ENCODE measurements around the gene ARHGEF38.

ARHGEF38 gene

DNA sequence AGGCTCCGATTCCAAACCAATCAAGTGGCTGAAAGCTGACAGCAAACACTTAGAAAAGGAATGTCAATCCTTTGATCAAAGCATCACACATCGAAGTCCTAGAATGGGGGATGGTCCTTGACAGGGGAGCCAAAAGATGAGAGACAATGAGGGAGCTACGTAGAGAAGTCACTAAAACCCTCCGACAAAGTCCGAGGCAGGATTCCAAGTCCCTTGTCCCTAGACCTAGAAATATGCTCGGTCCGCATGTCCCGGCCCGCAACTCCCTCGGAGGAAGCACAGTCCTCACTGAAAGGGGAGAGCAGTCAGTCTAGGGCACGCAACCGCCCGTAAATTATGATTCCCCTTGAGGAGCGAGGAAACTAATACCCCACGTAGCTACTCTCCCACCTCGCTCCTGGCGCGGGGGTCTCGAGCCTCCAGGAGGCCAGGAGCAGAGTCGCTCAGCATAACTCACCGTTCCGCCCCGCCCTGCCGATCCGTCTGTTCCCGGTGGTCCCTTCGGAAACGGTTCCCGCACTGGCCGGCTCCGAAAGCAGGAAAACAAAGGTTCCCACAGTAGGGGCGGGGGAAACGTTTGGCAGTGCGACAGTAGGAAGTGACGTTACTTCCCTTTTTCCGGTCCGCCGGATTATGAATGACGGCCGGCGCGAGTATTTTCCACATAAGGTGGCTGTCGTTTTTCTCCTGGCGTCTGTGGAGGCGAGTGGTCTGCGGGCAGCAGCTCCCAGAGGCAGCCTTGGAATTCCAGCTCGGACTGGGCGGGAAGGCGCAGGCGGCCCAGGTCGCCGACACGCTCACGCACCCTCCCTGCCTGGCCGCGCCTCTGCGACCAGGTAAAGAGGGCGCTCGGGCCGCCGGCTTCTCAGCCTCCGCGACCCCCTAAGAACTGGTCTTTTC lies 156.0 kb downstream of the ARHGEF38 start, which contains the start of the genes GSTCD and INTS12 (continued):
- TF ChIP-seq ZNF791 (tag by site-specific recombination; IDR thresholded peaks at IDR 0.05) (no peak), GLIS1 (tag by site-specific recombination; IDR thresholded peaks at IDR 0.05) (peak; percentile 90), ZNF664 (tag by site-specific recombination; IDR thresholded peaks at IDR 0.05) (0 out of 2 replicates have a peak, but pooled peaks have one; percentile 53), HIC1 (tag by site-specific recombination; IDR thresholded peaks at IDR 0.05) (no peak), ZSCAN30 (tag by site-specific recombination; IDR thresholded peaks at IDR 0.05) (peak; percentile 99), ZNF580 (tag by site-specific recombination; IDR thresholded peaks at IDR 0.05) (peak; percentile 94), ZNF677 (tag by site-specific recombination; IDR thresholded peaks at IDR 0.05) (0 out of 2 replicates have a peak, but pooled peaks have one; percentile 14), ZBTB11 (tag by site-specific recombination; conservative IDR thresholded peaks at IDR 0.05; ENCODE audit: low read depth) (peak; percentile 99), EGR2 (tag by site-specific recombination; IDR thresholded peaks at IDR 0.05; ENCODE audit: low read depth) (no peak; the same call in none of the 2 replicates), ZBTB17 (tag by site-specific recombination; IDR thresholded peaks at IDR 0.05) (peak; percentile 90), ZNF629 (tag by site-specific recombination; IDR thresholded peaks at IDR 0.05) (peak; percentile 93), ZNF133 (tag by site-specific recombination; IDR thresholded peaks at IDR 0.05) (no peak), ZNF24 (tag by site-specific recombination; IDR thresholded peaks at IDR 0.05) (peak; percentile 96), ZNF239 (tag by site-specific recombination; IDR thresholded peaks at IDR 0.05) (peak; percentile 64; the same call in 1 of the 2 replicates), ZSCAN16 (tag by site-specific recombination; IDR thresholded peaks at IDR 0.05) (peak; percentile 34; the same call in 1 of the 2 replicates), ZNF514 (tag by site-specific recombination; IDR thresholded peaks at IDR 0.05) (no peak), ZNF837 (tag by site-specific recombination; IDR thresholded peaks at IDR 0.05) (no peak), ZNF600 (tag by site-specific recombination; IDR thresholded peaks at IDR 0.05) (peak; percentile 45; the same call in 1 of the 2 replicates), FEZF1 (tag by site-specific recombination; IDR thresholded peaks at IDR 0.05) (peak; percentile 46; the same call in 1 of the 2 replicates)
- TF ChIP-seq, protein P1, sequence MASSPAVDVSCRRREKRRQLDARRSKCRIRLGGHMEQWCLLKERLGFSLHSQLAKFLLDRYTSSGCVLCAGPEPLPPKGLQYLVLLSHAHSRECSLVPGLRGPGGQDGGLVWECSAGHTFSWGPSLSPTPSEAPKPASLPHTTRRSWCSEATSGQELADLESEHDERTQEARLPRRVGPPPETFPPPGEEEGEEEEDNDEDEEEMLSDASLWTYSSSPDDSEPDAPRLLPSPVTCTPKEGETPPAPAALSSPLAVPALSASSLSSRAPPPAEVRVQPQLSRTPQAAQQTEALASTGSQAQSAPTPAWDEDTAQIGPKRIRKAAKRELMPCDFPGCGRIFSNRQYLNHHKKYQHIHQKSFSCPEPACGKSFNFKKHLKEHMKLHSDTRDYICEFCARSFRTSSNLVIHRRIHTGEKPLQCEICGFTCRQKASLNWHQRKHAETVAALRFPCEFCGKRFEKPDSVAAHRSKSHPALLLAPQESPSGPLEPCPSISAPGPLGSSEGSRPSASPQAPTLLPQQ (tag by site-specific recombination; IDR thresholded peaks at IDR 0.05): peak; percentile 86
- TF ChIP-seq, protein P2, sequence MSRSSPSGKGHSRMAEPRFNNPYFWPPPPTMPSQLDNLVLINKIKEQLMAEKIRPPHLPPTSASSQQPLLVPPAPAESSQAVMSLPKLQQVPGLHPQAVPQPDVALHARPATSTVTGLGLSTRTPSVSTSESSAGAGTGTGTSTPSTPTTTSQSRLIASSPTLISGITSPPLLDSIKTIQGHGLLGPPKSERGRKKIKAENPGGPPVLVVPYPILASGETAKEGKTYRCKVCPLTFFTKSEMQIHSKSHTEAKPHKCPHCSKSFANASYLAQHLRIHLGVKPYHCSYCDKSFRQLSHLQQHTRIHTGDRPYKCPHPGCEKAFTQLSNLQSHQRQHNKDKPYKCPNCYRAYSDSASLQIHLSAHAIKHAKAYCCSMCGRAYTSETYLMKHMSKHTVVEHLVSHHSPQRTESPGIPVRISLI (tag by site-specific recombination; IDR thresholded peaks at IDR 0.05): no peak
- TF ChIP-seq, protein P3, sequence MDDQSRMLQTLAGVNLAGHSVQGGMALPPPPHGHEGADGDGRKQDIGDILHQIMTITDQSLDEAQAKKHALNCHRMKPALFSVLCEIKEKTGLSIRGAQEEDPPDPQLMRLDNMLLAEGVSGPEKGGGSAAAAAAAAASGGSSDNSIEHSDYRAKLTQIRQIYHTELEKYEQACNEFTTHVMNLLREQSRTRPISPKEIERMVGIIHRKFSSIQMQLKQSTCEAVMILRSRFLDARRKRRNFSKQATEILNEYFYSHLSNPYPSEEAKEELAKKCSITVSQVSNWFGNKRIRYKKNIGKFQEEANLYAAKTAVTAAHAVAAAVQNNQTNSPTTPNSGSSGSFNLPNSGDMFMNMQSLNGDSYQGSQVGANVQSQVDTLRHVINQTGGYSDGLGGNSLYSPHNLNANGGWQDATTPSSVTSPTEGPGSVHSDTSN (CRISPR knock-in tag; IDR thresholded peaks at IDR 0.05): peak; percentile 59; the same call in 1 of the 2 replicates
- TF ChIP-seq, protein P4, sequence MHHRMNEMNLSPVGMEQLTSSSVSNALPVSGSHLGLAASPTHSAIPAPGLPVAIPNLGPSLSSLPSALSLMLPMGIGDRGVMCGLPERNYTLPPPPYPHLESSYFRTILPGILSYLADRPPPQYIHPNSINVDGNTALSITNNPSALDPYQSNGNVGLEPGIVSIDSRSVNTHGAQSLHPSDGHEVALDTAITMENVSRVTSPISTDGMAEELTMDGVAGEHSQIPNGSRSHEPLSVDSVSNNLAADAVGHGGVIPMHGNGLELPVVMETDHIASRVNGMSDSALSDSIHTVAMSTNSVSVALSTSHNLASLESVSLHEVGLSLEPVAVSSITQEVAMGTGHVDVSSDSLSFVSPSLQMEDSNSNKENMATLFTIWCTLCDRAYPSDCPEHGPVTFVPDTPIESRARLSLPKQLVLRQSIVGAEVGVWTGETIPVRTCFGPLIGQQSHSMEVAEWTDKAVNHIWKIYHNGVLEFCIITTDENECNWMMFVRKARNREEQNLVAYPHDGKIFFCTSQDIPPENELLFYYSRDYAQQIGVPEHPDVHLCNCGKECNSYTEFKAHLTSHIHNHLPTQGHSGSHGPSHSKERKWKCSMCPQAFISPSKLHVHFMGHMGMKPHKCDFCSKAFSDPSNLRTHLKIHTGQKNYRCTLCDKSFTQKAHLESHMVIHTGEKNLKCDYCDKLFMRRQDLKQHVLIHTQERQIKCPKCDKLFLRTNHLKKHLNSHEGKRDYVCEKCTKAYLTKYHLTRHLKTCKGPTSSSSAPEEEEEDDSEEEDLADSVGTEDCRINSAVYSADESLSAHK (tag by site-specific recombination; IDR thresholded peaks at IDR 0.05): peak; percentile 50; the same call in 1 of the 2 replicates
- TF ChIP-seq, protein P5, sequence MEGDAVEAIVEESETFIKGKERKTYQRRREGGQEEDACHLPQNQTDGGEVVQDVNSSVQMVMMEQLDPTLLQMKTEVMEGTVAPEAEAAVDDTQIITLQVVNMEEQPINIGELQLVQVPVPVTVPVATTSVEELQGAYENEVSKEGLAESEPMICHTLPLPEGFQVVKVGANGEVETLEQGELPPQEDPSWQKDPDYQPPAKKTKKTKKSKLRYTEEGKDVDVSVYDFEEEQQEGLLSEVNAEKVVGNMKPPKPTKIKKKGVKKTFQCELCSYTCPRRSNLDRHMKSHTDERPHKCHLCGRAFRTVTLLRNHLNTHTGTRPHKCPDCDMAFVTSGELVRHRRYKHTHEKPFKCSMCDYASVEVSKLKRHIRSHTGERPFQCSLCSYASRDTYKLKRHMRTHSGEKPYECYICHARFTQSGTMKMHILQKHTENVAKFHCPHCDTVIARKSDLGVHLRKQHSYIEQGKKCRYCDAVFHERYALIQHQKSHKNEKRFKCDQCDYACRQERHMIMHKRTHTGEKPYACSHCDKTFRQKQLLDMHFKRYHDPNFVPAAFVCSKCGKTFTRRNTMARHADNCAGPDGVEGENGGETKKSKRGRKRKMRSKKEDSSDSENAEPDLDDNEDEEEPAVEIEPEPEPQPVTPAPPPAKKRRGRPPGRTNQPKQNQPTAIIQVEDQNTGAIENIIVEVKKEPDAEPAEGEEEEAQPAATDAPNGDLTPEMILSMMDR (tag by site-specific recombination; IDR thresholded peaks at IDR 0.05): 0 out of 2 replicates have a peak, but pooled peaks have one; percentile 16

All from HEK293 (cell line).